Brain microvascular endothelial cell (primary cell): ENCODE measurements around the gene SLC22A12.
A peak's percentile ranks its signal among the peaks of the same experiment; 100 is the strongest.

Experiments
- DNase-seq: peaks from one replicate; pipeline ENCODE4 v3.0.0-alpha.2; 2020
- H3K27ac ChIP-seq: fragments of 250-450 bp; sonication (Bioruptor Pico); 2 replicates; pipeline ENCODE4 v1.5.1; 2020; ENCODE audit warnings: mild to moderate bottlenecking, moderate library complexity
- H3K27me3 ChIP-seq: fragments of 250-450 bp; sonication (Bioruptor Pico); replicated peaks from 2 replicates; pipeline ENCODE4 v1.5.1; 2020; ENCODE audit warnings: mild to moderate bottlenecking
- H3K36me3 ChIP-seq: fragments of 250-450 bp; sonication (Bioruptor Pico); replicated peaks from 2 replicates; pipeline ENCODE4 v1.5.1; 2020; ENCODE audit warnings: mild to moderate bottlenecking
- H3K4me3 ChIP-seq: 2 replicates; pipeline ENCODE4 v1.5.1; 2011; ENCODE audit warnings: low read depth, mild to moderate bottlenecking, control low read depth, low read length, moderate library complexity
- in situ Hi-C: cut with HindIII; loops from 2 replicates; pipeline ENCODE4 v1.10.0; 2017; ENCODE audit warnings: low sequenced_read_pairs, low pct_ligation_motif_present
- TF ChIP-seq, protein P1 (sequence below): IDR thresholded peaks from 2 replicates; pipeline ENCODE4 v1.5.1; 2011; ENCODE audit warnings: low read depth, mild to moderate bottlenecking, moderate library complexity, low read length, control low read depth, inconsistent platforms; ENCODE audit errors: missing control alignments

SLC22A12 gene

DNA sequence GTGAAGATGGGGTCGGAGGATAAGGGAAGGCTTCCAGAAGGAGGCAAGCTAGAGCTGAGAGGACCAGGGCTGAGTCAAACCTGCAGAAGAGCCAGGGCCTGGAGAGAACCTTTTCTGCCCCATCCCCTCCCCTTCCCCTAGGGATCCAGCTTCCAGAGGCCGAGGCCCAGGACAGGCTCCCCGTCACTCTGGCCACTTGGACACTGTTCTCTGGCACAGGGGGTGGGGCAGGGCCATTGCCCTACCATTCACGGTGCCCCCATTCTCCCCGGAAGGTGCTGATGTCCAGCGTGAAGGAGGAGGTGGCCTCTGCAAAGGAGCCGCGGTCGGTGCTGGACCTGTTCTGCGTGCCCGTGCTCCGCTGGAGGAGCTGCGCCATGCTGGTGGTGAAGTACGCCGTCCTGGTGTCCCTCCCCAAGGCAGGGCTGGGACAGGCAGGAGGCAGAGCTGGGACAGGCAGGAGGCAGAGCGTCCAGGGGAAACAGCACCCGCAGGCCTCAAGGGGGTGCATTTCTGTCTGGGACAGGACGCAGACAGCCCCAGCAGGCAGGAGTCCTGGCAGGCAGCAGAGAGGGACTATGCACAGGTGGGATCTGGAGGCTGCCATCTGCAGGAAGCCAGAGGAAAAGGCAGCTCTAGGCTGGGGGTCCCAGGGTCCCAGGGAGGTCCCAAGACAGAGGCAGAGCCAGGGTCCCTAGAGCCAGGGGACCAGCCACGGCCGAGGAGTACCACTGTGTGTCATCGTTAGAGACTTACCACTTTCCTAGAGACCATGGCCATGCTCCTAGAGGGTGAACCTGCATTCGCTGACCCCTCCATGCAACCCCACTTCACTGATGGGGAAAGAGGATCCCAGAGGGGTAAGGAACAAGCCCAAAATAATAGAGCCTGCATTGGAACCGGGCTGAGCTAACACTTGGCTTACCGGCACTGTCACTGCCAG lies 25.8 kb upstream of the SLC22A12 start:
- in situ Hi-C loops, result no loop called here
- H3K4me3 ChIP-seq, result no peak overlapping the region
- no peak overlapping the region for H3K27ac ChIP-seq
- no peak for DNase-seq
- TF ChIP-seq, protein P1, sequence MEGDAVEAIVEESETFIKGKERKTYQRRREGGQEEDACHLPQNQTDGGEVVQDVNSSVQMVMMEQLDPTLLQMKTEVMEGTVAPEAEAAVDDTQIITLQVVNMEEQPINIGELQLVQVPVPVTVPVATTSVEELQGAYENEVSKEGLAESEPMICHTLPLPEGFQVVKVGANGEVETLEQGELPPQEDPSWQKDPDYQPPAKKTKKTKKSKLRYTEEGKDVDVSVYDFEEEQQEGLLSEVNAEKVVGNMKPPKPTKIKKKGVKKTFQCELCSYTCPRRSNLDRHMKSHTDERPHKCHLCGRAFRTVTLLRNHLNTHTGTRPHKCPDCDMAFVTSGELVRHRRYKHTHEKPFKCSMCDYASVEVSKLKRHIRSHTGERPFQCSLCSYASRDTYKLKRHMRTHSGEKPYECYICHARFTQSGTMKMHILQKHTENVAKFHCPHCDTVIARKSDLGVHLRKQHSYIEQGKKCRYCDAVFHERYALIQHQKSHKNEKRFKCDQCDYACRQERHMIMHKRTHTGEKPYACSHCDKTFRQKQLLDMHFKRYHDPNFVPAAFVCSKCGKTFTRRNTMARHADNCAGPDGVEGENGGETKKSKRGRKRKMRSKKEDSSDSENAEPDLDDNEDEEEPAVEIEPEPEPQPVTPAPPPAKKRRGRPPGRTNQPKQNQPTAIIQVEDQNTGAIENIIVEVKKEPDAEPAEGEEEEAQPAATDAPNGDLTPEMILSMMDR, result no peak
- no peaks in the 10 kb centered on the region for H3K27me3 ChIP-seq
- H3K36me3 ChIP-seq, result no peaks in the 10 kb centered on the region

DNA sequence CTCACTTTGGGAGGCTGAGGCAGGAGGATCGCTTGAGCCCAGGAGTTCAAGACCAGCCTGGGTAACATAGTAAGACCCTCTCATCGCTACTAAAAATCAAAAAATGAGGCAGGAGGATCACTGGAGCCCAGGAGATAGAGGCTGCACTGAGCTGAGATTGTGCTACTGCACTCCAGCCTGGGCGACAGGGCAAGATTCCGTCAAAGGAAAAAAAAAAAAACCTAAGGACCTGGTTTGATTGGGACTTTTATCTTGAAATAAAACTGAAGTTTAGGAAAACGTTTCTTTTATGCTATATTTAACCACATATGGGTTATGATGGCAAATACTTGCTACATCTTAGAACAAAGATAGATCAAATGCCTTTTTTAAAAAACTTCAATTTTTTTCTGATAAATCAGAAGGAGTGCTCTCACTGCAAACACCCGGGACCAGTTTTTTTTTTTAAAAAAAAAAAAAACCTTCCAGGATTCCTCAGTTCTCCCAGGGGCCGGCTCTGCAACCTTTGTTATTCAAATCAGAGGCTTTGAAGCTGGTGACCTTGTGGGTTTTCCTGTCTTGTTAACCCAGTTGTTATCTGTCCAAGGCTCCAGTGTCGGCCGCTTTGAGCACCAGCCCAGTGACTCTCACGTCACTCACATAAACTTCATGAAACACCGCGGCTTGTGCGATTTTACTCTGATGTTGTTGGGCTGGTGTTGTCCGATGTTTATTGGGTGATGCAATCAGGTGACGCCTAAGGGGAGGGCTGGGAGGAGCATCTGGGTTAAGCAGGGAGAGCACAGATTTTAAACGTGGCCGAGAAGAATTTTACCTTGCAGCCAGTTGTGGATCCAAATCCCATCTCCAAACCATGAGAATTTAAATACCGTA lies 24.7 kb upstream of the SLC22A12 start:
- TF ChIP-seq, protein P1, result no peak
- DNase-seq, result peak; percentile 72
- no peak overlapping the region for H3K27ac ChIP-seq

DNA sequence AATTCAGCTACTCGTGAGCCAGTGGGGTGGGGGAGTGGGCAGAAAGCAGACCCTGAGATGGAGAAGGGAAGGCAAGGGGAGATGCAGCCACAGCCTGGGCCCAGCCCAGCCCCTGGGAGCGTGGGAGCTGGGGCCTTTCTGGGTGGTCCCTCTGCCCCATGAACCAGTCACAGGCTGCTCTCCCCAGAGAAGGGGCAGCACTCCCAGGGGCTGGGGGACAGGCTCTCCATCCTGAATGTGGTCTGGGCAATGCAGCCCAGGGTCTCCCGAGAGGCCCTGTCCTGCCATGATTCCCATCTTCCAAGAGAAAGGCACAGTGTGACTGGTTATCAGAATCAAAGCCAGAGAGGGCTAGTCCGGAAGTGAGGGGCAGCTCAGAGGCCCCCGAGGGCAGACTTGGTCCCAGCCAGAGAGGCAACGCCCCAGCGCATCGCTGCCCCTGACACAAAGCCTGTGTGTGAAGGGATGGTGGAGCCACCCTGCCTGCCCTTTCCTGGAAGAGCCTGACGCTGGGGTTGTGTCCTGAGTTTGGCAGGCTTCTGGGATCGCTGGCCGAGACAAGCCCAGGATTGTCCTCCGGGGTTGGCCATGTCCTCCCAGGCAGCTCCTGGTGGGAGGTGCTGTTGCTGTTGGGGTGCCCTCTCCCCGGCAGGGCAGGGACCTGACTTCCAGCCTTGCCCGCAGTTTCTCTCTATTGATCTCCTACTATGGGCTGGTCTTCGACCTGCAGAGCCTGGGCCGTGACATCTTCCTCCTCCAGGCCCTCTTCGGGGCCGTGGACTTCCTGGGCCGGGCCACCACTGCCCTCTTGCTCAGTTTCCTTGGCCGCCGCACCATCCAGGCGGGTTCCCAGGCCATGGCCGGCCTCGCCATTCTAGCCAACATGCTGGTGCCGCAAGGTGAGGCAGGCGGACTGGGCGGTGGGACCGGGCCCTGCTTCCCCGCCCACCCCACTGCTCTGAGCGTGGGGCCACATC lies 23.8 kb upstream of the SLC22A12 start:
- Histone ChIP-seq H3K27me3 (no peaks in the 10 kb centered on the region), H3K4me3 (no peak overlapping the region), H3K36me3 (no peaks in the 10 kb centered on the region), H3K27ac (no peak overlapping the region)
- DNase-seq, result no peak
- in situ Hi-C loops, result no loop called here
- TF ChIP-seq, protein P1, result no peak

More for the DNA sequence above, 24.7 kb upstream of the SLC22A12 start:
- Histone ChIP-seq H3K4me3 (no peak overlapping the region), H3K27me3 (no peaks in the 10 kb centered on the region), H3K36me3 (no peaks in the 10 kb centered on the region)
- in situ Hi-C loops, result no loop called here

DNA sequence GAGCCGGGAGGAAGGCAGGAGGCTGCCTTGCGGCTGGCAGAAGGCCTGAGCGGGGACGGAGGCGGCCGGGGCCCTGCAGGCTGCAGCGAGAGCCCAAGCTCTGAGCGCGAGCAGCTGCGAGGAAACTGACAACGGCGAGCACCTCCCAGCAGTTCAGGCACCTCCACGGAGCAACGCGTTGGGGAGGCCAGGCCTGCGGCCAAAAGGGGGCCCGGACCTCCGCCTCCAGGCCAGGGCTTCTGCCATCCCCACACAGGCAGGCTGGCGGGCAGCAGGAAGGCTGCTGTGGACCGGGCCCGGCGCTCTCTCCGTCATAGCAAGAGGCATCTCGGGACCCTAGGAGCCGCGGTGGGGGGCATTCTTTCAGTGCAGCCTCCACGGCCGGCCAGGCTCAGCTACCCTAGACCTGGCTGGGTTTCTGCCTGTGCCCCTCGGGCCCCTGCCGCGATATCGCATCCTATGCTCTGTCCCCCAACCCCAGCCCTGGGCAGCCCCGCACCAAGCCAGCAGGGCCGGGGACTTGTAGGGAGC lies 22.9 kb upstream of the SLC22A12 start:
- TF ChIP-seq, protein P1, result no peak
- no peaks in the 10 kb centered on the region for H3K27me3 ChIP-seq
- H3K27ac ChIP-seq, result no peak overlapping the region
- no peak overlapping the region for H3K4me3 ChIP-seq
- in situ Hi-C loops, result no loop called here
- no peaks in the 10 kb centered on the region for H3K36me3 ChIP-seq
- DNase-seq, result no peak

DNA sequence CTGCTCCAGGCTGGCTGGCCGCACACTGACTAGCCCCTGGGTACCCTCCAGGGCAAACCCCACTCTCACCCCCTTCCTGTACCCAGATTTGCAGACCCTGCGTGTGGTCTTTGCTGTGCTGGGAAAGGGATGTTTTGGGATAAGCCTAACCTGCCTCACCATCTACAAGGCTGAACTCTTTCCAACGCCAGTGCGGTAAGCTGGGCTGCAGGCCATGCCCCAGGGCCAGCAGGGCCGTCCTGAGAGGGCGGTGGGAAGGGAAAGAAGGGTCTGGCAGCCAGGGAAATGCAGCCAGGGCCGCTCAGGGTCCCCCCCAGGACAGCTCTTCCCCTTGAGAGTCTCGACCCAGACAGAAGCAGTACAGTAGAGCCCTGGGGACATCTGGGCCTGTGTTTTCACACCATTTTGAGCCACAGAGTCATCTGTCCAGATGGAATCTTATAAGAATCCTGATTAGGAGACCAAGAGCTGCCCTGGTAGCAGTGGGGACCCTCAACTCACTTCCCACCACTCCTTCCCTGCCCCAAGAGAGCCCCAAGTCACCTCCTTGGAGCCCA lies 22.4 kb upstream of the SLC22A12 start:
- Histone ChIP-seq H3K27me3 (no peaks in the 10 kb centered on the region), H3K4me3 (no peak overlapping the region), H3K36me3 (no peaks in the 10 kb centered on the region), H3K27ac (no peak overlapping the region)
- no peak for DNase-seq
- in situ Hi-C loops, result no loop called here
- TF ChIP-seq, protein P1, result no peak
